ENCODE measurements around the gene GUK1. TPM values are rescaled to one million over a fixed set of nuclear protein-coding genes. Genes with fewer than 3 reads are reported as not detected.

The GUK1 gene
- total and polyA plus RNA-seq, 2 of the 4 experiments (the other 2 are of a cell fraction), result 465 to 548 TPM

- Histone ChIP-seq H2BK120ac (ENCODE audit: low read depth, low read length) (no peak overlapping the region), H3K27me3 (ENCODE audit: control insufficient read depth, insufficient read depth, low read length) (peaks cover 5% of the 10 kb centered on the region), H3K9me3 (ENCODE audit: control insufficient read depth, insufficient read depth, low read length) (no peaks in the 10 kb centered on the region), H3K4me1 (ENCODE audit: control insufficient read depth, insufficient read depth, low read length) (peaks cover 2% of the 10 kb centered on the region; the same call in 1 of the 2 replicates), H2AK9ac (replicated peaks; ENCODE audit: low read depth, low read length, poor library complexity) (no peak overlapping the region), H2BK5ac (ENCODE audit: low read depth, low read length, poor library complexity, severe bottlenecking) (no peak overlapping the region), H3K36me3 (ENCODE audit: control insufficient read depth, insufficient read depth, low read length) (no peaks in the 10 kb centered on the region), H3K27ac (ENCODE audit: insufficient read depth, low read length) (no peak overlapping the region), H3K9me1 (ENCODE audit: insufficient read depth, low read length) (no peaks in the 10 kb centered on the region), H4K91ac (ENCODE audit: insufficient read depth, low read depth, low read length) (no peak overlapping the region), H4K8ac (ENCODE audit: low read depth in 2 of 2, low read length in 2 of 2) (no peak overlapping the region), H3K9ac (ENCODE audit: low read depth, low read length) (no peak overlapping the region), H4K5ac (ENCODE audit: low read depth, low read length) (no peak overlapping the region), H3K56ac (ENCODE audit: extremely low read depth, insufficient read depth, low read length) (no peak overlapping the region), H2AFZ (replicated peaks; ENCODE audit: low read length, poor library complexity) (no peak overlapping the region), H2BK20ac (ENCODE audit: low read depth, low read length) (no peak overlapping the region), H2BK15ac (ENCODE audit: low read depth, low read length) (no peak overlapping the region), H4K20me1 (ENCODE audit: insufficient read depth, low read length) (no peaks in the 10 kb centered on the region), H3K23ac (ENCODE audit: low read depth, low read length) (no peak overlapping the region), H2AK5ac (ENCODE audit: low read depth, low read length) (no peak overlapping the region), H3K4ac (ENCODE audit: low read depth, low read length) (no peak overlapping the region), H3K14ac (replicated peaks; ENCODE audit: low read depth, low read length) (no peak overlapping the region), H3K79me1 (ENCODE audit: low read depth in 1 of 2, low read length in 2 of 2) (no peaks in the 10 kb centered on the region), H3K18ac (ENCODE audit: low read depth, low read length) (no peak overlapping the region), H3K4me2 (ENCODE audit: low read depth, low read length) (no peak overlapping the region), H3K4me3 (ENCODE audit: insufficient read depth, low read depth, low read length) (no peak overlapping the region)
- TF ChIP-seq MXI1 (IDR thresholded peaks at IDR 0.05; ENCODE audit: borderline replicate concordance, low read depth, low read length) (no peak), RCOR1 (IDR thresholded peaks at IDR 0.05; ENCODE audit: insufficient replicate concordance, low read length) (no peak), RFX5 (IDR thresholded peaks at IDR 0.05; ENCODE audit: low read depth, low read length) (no peak), MAZ (IDR thresholded peaks at IDR 0.05; ENCODE audit: borderline replicate concordance, low read depth, low read length) (no peak), NFE2L2 (IDR thresholded peaks at IDR 0.05; ENCODE audit: low read depth, low read length) (no peak), FOS (IDR thresholded peaks at IDR 0.05; ENCODE audit: low read depth, low read length) (no peak), CHD1 (IDR thresholded peaks at IDR 0.05; ENCODE audit: low read depth, low read length) (no peak), MAFK (IDR thresholded peaks at IDR 0.05; ENCODE audit: low read depth, low read length) (no peak), BHLHE40 (IDR thresholded peaks at IDR 0.05; ENCODE audit: low read depth, low read length) (no peak)
- no peak for DNase-seq
- intact Hi-C loops (cut with micrococcal nuclease), result no loop called here
- BruUV-seq (replicated peaks), result no TSS peak
- CTCF ChIA-PET, result no interaction called here
- POLR2A ChIA-PET (ENCODE audit: unreplicated experiment), result no interaction called here
- dilution Hi-C loops (cut with HindIII; ENCODE audit: low sequenced_read_pairs, unreplicated experiment), result no loop called here
- in situ Hi-C loops (cut with MboI; ENCODE audit: low sequenced_read_pairs), result no loop called here
- WGBS, 2 experiments (ENCODE audit: extremely low coverage in 2 of 2, insufficient read length in 1 of 2), result no CpG with 5 or more reads among the region's 4 CpGs
- ATAC-seq (ENCODE audit: low read depth), result no peak
Observed at GRCh38 chr1:228117335-228117734, 22.7 kb upstream of the GUK1 start.
